ENCODE results near the gene ACVR2B. TPM values are rescaled to one million over a fixed set of nuclear protein-coding genes. Genes with fewer than 3 reads are reported as not detected.

Gene ACVR2B
- total RNA-seq, 4 donors from 2014 or later = 3.8 to 15.1 (median 5.7) TPM

GRCh38 chr3:38534180-38534579 lies 80.5 kb downstream of the ACVR2B start:
- no peak for TF ChIP-seq CTCF (IDR thresholded peaks at IDR 0.05; ENCODE audit: low read depth)

GRCh38 chr3:38534604-38535003 lies 80.9 kb downstream of the ACVR2B start:
- no peak for TF ChIP-seq CTCF (IDR thresholded peaks at IDR 0.05; ENCODE audit: low read depth)

- TF ChIP-seq CTCF (IDR thresholded peaks at IDR 0.05; ENCODE audit: low read depth) = no peak
Measured at GRCh38 chr3:38536671-38537070, 83.0 kb downstream of the ACVR2B start.

- no peak for TF ChIP-seq CTCF (IDR thresholded peaks at IDR 0.05; ENCODE audit: low read depth)
Measured at GRCh38 chr3:38538773-38539353, 85.2 kb downstream of the ACVR2B start.

- no peak for TF ChIP-seq CTCF (IDR thresholded peaks at IDR 0.05; ENCODE audit: low read depth)
Measured at GRCh38 chr3:38541806-38542205, 88.1 kb downstream of the ACVR2B start.

Small RNA genes within 50 kb of the gene (small RNA-seq; reads per million reads assigned to genes)
- 0.49 reads per million for gene RF00019

Other genes with a start within 250 kb of the ACVR2B start
- under 1 TPM in 1 of 4 donors, not detected in 3; 0.51 TPM for gene SLC22A13, start 188.1 kb upstream of the ACVR2B start, total RNA-seq
- not detected for gene SLC22A14, start 171.6 kb upstream of the ACVR2B start, total RNA-seq
- 1 to 10 TPM; 3.0 to 3.7 (median 3.3) TPM for gene XYLB, start 107.1 kb upstream of the ACVR2B start, total RNA-seq
- 1 to 10 TPM; 5.9 to 8.5 (median 6.7) TPM for gene EXOG, start 42.5 kb downstream of the ACVR2B start, total RNA-seq
- gene SCN5A, start 195.8 kb downstream of the ACVR2B start, total RNA-seq = under 1 TPM in 1 of 4 donors, not detected in 3; 0.19 TPM

All from subcutaneous adipose tissue (tissue), 4 donors.